ENCODE measurements around the gene AFF1. TPM values are rescaled to one million over a fixed set of nuclear protein-coding genes. Genes with fewer than 3 reads are reported as not detected.
"Not testable (repeated sequence)": the region's sequence is repeated elsewhere in the genome, so short reads cannot be mapped to it uniquely, and the experiment has no call there.

The AFF1 gene
- total and polyA plus RNA-seq, 2 experiments from 2014 or later, result 9.4 to 13.8 TPM

DNA sequence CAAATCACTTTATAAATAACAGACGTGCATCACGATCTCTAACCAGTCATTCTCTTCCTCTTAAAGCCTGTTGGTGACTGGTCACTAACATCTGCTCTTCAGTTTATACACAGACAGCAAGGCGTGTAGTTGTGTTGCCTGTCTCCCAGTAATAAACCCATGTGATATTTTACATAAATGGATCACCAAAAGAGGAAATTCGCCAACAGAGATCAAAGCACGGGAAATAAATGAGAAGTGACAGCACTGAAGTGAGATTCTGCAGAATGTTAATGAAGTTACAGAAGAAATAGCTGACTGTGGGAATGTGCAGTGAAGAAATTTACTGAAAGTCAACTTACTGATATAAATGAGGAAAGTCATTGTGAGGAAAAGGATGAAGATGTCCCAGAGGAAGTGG is 47.0 kb downstream of the AFF1 start:
- peaks cover 15% of the 10 kb centered on the region for H3K79me2 ChIP-seq (ENCODE audit: insufficient read depth)
- H3K4me2 ChIP-seq (ENCODE audit: unreplicated experiment), result no peak overlapping the region
- no peak overlapping the region for H2AFZ ChIP-seq
- H3F3A ChIP-seq (ENCODE audit: insufficient read depth), result peaks cover 11% of the 10 kb centered on the region; the same call in 1 of the 2 replicates
- no peak overlapping the region for H3K4me3 ChIP-seq
- in situ Hi-C loops (cut with MboI), result no loop called here
- no peaks in the 10 kb centered on the region for H4K20me1 ChIP-seq (ENCODE audit: insufficient read depth)
- no peak overlapping the region for H3K9ac ChIP-seq
- H3K4me1 ChIP-seq (ENCODE audit: insufficient read depth), result peaks cover 6% of the 10 kb centered on the region; the same call in 1 of the 2 replicates
- TF ChIP-seq EZH2 (IDR thresholded peaks at IDR 0.05; ENCODE audit: insufficient read depth, poor library complexity, severe bottlenecking) (no peak), EZH2phosphoT487 (IDR thresholded peaks at IDR 0.05; ENCODE audit: insufficient read depth, low read depth) (no peak)
- H3K27ac ChIP-seq, result no peak overlapping the region
- H3K27me3 ChIP-seq (replicated peaks; ENCODE audit: insufficient read depth), result no peaks in the 10 kb centered on the region
- no peaks in the 10 kb centered on the region for H3K9me2 ChIP-seq (ENCODE audit: insufficient read depth)
- no peaks in the 10 kb centered on the region for H3K36me3 ChIP-seq (ENCODE audit: low read depth)
- 91 to 96% methylated on average over 5 of the region's 5 CpGs for WGBS, 2 experiments (ENCODE audit: low coverage in 1 of 2, low lambda C conversion rate in 2 of 2, missing lambda C conversion rate in 2 of 2)
- DNase-seq, result no peak
- H3K9me3 ChIP-seq (ENCODE audit: low read depth), result no peaks in the 10 kb centered on the region

DNA sequence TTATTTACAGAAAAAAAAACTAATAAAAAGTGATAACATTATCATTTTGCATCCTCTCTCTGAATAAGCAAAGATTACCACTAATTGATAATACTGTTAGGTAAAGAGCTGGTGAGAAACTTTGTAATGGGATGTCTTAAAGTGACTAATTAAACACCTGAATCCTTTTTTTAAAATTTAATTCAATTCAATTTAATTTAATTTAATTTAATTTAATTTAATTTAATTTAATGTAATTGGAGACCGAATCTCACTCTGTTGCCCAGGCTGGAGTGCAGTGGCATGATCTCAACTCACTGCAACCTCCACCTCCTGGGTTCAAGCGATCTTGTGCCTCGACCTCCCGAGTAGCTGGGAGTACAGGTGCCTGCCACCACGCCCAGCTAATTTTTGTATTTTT is 51.0 kb downstream of the AFF1 start:
- H2AFZ ChIP-seq; H3K27ac ChIP-seq; H3K9me2 ChIP-seq (ENCODE audit: insufficient read depth); H4K20me1 ChIP-seq (ENCODE audit: insufficient read depth); DNase-seq; in situ Hi-C loops (cut with MboI); H3K9ac ChIP-seq; H3F3A ChIP-seq (ENCODE audit: insufficient read depth); H3K4me1 ChIP-seq (ENCODE audit: insufficient read depth); H3K36me3 ChIP-seq (ENCODE audit: low read depth); H3K4me2 ChIP-seq (ENCODE audit: unreplicated experiment); H3K4me3 ChIP-seq; H3K9me3 ChIP-seq (ENCODE audit: low read depth); H3K79me2 ChIP-seq (ENCODE audit: insufficient read depth); H3K27me3 ChIP-seq (replicated peaks; ENCODE audit: insufficient read depth): not testable (repeated sequence)
- WGBS, 2 experiments (ENCODE audit: low coverage in 1 of 2, low lambda C conversion rate in 2 of 2, missing lambda C conversion rate in 2 of 2), result 92 to 100% methylated on average over 5 of the region's 5 CpGs

DNA sequence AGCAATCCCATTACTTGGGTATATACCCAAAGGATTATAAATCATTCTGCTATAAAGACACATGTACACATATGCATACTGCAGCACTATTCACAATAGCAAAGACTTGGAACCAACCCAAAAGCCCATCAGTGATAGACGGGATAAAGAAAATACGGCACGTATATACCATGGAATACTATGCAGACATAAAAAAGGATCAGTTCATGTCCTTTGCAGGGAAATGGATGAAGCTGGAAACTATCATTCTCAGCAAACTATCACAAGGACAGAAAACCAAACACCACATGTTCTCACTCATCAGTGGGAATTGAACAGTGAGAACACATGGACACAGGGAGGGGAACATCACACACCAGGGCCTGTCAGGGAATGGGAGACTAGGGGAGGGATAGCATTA is 54.8 kb downstream of the AFF1 start:
- H3K36me3 ChIP-seq (ENCODE audit: low read depth); DNase-seq; H3K9me2 ChIP-seq (ENCODE audit: insufficient read depth); H3K27me3 ChIP-seq (replicated peaks; ENCODE audit: insufficient read depth); H3K4me2 ChIP-seq (ENCODE audit: unreplicated experiment); H3K4me1 ChIP-seq (ENCODE audit: insufficient read depth); H3K27ac ChIP-seq; H3K79me2 ChIP-seq (ENCODE audit: insufficient read depth); in situ Hi-C loops (cut with MboI); H3K9ac ChIP-seq; H4K20me1 ChIP-seq (ENCODE audit: insufficient read depth); H2AFZ ChIP-seq; H3K9me3 ChIP-seq (ENCODE audit: low read depth); H3F3A ChIP-seq (ENCODE audit: insufficient read depth); H3K4me3 ChIP-seq: not testable (repeated sequence)
- 76 to 87% methylated on average over 3 of the region's 3 CpGs for WGBS, 2 experiments (ENCODE audit: low coverage in 1 of 2, low lambda C conversion rate in 2 of 2, missing lambda C conversion rate in 2 of 2)

DNA sequence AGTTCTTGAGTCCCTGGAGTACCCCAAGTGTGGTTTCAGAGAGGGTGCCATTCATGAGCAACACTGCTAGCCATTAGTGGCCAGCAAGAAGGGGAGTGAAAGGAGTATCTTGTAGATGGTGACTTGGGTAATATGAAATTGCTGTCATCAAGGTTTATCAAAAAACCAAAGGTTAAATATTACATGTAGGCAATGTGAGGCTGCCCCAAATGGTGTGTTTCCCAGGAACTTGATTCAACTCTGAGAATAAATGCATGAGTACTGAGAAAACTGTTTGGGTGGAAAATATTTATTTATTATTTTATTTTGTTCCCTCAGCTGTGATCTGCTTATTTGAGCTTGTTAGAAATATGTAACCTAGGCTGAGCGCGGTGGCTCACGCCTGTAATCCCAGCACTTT is 55.7 kb downstream of the AFF1 start:
- in situ Hi-C loops (cut with MboI), result no loop called here

DNA sequence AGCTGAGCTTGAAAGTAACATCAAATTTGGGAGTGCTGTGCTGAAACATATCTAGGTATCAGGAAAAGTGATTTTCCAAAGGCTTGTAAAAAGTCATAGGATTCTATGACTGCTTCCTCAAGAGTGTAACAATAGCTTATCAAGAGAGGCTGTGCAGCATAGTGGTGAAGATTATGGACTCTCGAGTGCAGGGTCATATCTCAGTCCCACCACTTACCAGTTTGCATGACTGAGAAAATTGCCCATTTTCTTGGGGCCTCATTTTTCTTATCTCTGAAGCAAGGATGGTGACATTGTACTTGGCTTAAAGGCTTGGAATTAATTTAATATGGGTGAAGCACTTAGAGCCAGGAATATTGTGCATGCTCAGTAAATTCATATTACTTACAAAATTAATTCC is 57.2 kb downstream of the AFF1 start:
- TF ChIP-seq EZH2phosphoT487 (IDR thresholded peaks at IDR 0.05; ENCODE audit: insufficient read depth, low read depth), result no peak
- no peak for TF ChIP-seq EZH2 (IDR thresholded peaks at IDR 0.05; ENCODE audit: insufficient read depth, poor library complexity, severe bottlenecking)
- no peaks in the 10 kb centered on the region for H3F3A ChIP-seq (ENCODE audit: insufficient read depth)
- no peaks in the 10 kb centered on the region for H3K4me1 ChIP-seq (ENCODE audit: insufficient read depth)
- no peaks in the 10 kb centered on the region; the same call in 1 of the 2 replicates for H4K20me1 ChIP-seq (ENCODE audit: insufficient read depth)
- in situ Hi-C loops (cut with MboI), result no loop called here
- no peak overlapping the region for H3K9ac ChIP-seq
- no peaks in the 10 kb centered on the region for H3K79me2 ChIP-seq (ENCODE audit: insufficient read depth)
- H2AFZ ChIP-seq, result no peak overlapping the region
- H3K9me2 ChIP-seq (ENCODE audit: insufficient read depth), result no peaks in the 10 kb centered on the region
- no peak overlapping the region for H3K4me2 ChIP-seq (ENCODE audit: unreplicated experiment)
- WGBS, 2 experiments (ENCODE audit: low coverage in 1 of 2, low lambda C conversion rate in 2 of 2, missing lambda C conversion rate in 2 of 2), result 57 to 72% methylated on average over 1 of the region's 1 CpG
- DNase-seq, result no peak
- no peak overlapping the region for H3K4me3 ChIP-seq
- H3K27me3 ChIP-seq (replicated peaks; ENCODE audit: insufficient read depth), result no peaks in the 10 kb centered on the region
- no peak overlapping the region for H3K27ac ChIP-seq
- H3K36me3 ChIP-seq (ENCODE audit: low read depth), result no peaks in the 10 kb centered on the region
- no peaks in the 10 kb centered on the region for H3K9me3 ChIP-seq (ENCODE audit: low read depth)

More for the DNA sequence above, 55.7 kb downstream of the AFF1 start:
- Histone ChIP-seq H3K9ac (no peak overlapping the region), H3K27me3 (replicated peaks; ENCODE audit: insufficient read depth) (no peaks in the 10 kb centered on the region), H3K4me2 (ENCODE audit: unreplicated experiment) (no peak overlapping the region), H3K36me3 (ENCODE audit: low read depth) (no peaks in the 10 kb centered on the region), H2AFZ (no peak overlapping the region), H4K20me1 (ENCODE audit: insufficient read depth) (no peaks in the 10 kb centered on the region; the same call in 1 of the 2 replicates), H3K9me2 (ENCODE audit: insufficient read depth) (no peaks in the 10 kb centered on the region), H3K4me1 (ENCODE audit: insufficient read depth) (no peaks in the 10 kb centered on the region), H3F3A (ENCODE audit: insufficient read depth) (no peaks in the 10 kb centered on the region), H3K27ac (no peak overlapping the region), H3K4me3 (no peak overlapping the region), H3K79me2 (ENCODE audit: insufficient read depth) (no peaks in the 10 kb centered on the region), H3K9me3 (ENCODE audit: low read depth) (no peaks in the 10 kb centered on the region)
- TF ChIP-seq EZH2 (IDR thresholded peaks at IDR 0.05; ENCODE audit: insufficient read depth, poor library complexity, severe bottlenecking) (no peak), EZH2phosphoT487 (IDR thresholded peaks at IDR 0.05; ENCODE audit: insufficient read depth, low read depth) (no peak)
- 97 to 100% methylated on average over 3 of the region's 3 CpGs for WGBS, 2 experiments (ENCODE audit: low coverage in 1 of 2, low lambda C conversion rate in 2 of 2, missing lambda C conversion rate in 2 of 2)
- no peak for DNase-seq

Measured in GM23248 (cell line).